Stimulated activated CD8-positive, alpha-beta memory T cell treated with anti-CD3 and anti-CD28 coated beads, Interleukin-7, amount 100 ng/mL, for 1 hour (primary cell): ENCODE measurements around the gene C3orf20.

ENCODE experiments used
- DNase-seq, 2 donors: peaks; one replicate each; pipeline ENCODE4 v3.0.0-alpha.2; 2020; ENCODE audit warnings: low read depth in 2 of 2

Gene C3orf20

GRCh38 chr3:14773691-14774128 lies 98.8 kb downstream of the C3orf20 start:
- no peak for DNase-seq

- no peak for DNase-seq
Measured at GRCh38 chr3:14774431-14774830, 99.5 kb downstream of the C3orf20 start.

- no peak for DNase-seq
Measured at GRCh38 chr3:14775011-14775410, 100.1 kb downstream of the C3orf20 start.

GRCh38 chr3:14775563-14775962 lies 100.6 kb downstream of the C3orf20 start:
- no peak for DNase-seq

- DNase-seq, result no peak
Measured at GRCh38 chr3:14779069-14779685, 104.2 kb downstream of the C3orf20 start.

GRCh38 chr3:14780927-14781507 lies 106.1 kb downstream of the C3orf20 start:
- DNase-seq, result no peak

- DNase-seq, result no peak
Measured at GRCh38 chr3:14783480-14784086, 108.6 kb downstream of the C3orf20 start.

- DNase-seq, result no peak
Measured at GRCh38 chr3:14784087-14784681, 109.2 kb downstream of the C3orf20 start.

GRCh38 chr3:14785207-14786155 lies 110.5 kb downstream of the C3orf20 start:
- no peak for DNase-seq

- DNase-seq, result no peak
Measured at GRCh38 chr3:14786369-14786768, 111.4 kb downstream of the C3orf20 start.

GRCh38 chr3:14787630-14788029 lies 112.7 kb downstream of the C3orf20 start:
- no peak for DNase-seq

- DNase-seq, result no peak
Measured at GRCh38 chr3:14788644-14789043, 113.7 kb downstream of the C3orf20 start.

GRCh38 chr3:14789221-14789620 lies 114.3 kb downstream of the C3orf20 start:
- DNase-seq, result no peak

GRCh38 chr3:14789640-14790285 lies 114.8 kb downstream of the C3orf20 start:
- no peak for DNase-seq

- peak in 1 of 2 donors; percentile 13 for DNase-seq
Measured at GRCh38 chr3:14791343-14791945, 116.5 kb downstream of the C3orf20 start.

GRCh38 chr3:14792691-14793121 lies 117.8 kb downstream of the C3orf20 start:
- no peak for DNase-seq

GRCh38 chr3:14793126-14793857 lies 118.4 kb downstream of the C3orf20 start:
- DNase-seq, result no peak

- no peak for DNase-seq
Measured at GRCh38 chr3:14793858-14794234, 118.9 kb downstream of the C3orf20 start.

GRCh38 chr3:14794435-14794834 lies 119.5 kb downstream of the C3orf20 start:
- DNase-seq, result no peak

GRCh38 chr3:14795996-14796395 lies 121.1 kb downstream of the C3orf20 start:
- no peak for DNase-seq
